H1 (cell line): Measurements from ENCODE around the gene RPUSD3. TPM values are rescaled to one million over a fixed set of nuclear protein-coding genes. Genes with fewer than 3 reads are reported as not detected.

Experiments used
- CTCF ChIA-PET: fragments of 300-600 bp; sonication (Branson Sonifier 250); formaldehyde crosslinking; loops from one replicate; lab custom pipeline; 2021; ENCODE audit not compliant: partially characterized antibody; lab: Charles Lee
- POLR2A ChIA-PET: fragments of 300-600 bp; sonication (Branson Sonifier 250); formaldehyde crosslinking; loops from one replicate; lab custom pipeline; 2021; ENCODE audit warnings: inconsistent platforms; ENCODE audit not compliant: partially characterized antibody; lab: Charles Lee
- DNase-seq, 2 experiments: peaks; one replicate each; pipeline versions ENCODE4 v3.0.0 to v3.0.0-alpha.2; 2010 to 2022; ENCODE audit warnings: low spot score in 2 of 2, low read depth in 1 of 2, mixed read lengths in 1 of 2
- FAIRE-seq: peaks from 2 replicates; lab custom pipeline; 2011; peaks lifted over from hg19 to GRCh38; lab: Jason Lieb, UNC
- H2AFZ ChIP-seq: 2 replicates; pipeline ENCODE4 v1.8.1; 2012; ENCODE audit warnings: low read length, inconsistent platforms
- H2AK5ac ChIP-seq: 2 replicates; pipeline ENCODE4 v1.6.1; 2013; ENCODE audit warnings: low read depth, low read length
- H2BK120ac ChIP-seq: replicated peaks from 2 replicates; pipeline ENCODE3; 2013; ENCODE audit warnings: low read depth, low read length, inconsistent platforms
- H2BK12ac ChIP-seq: 2 replicates; pipeline ENCODE4 v1.6.1; 2013; ENCODE audit warnings: low read depth, low read length
- H2BK15ac ChIP-seq: 2 replicates; pipeline ENCODE4 v1.6.1; 2013; ENCODE audit warnings: low read length
- H2BK20ac ChIP-seq: 2 replicates; pipeline ENCODE4 v1.6.1; 2013; ENCODE audit warnings: low read length
- H2BK5ac ChIP-seq: 2 replicates; pipeline ENCODE4 v1.6.1; 2013; ENCODE audit warnings: low read depth, low read length
- H3K14ac ChIP-seq: 2 replicates; pipeline ENCODE4 v1.6.1; 2013; ENCODE audit warnings: inconsistent platforms; ENCODE audit not compliant: insufficient read length
- H3K18ac ChIP-seq: 2 replicates; pipeline ENCODE4 v1.6.1; 2013; ENCODE audit warnings: low read length; ENCODE audit errors: extremely low read depth
- H3K23ac ChIP-seq: 2 replicates; pipeline ENCODE4 v1.6.1; 2013; ENCODE audit warnings: inconsistent platforms; ENCODE audit not compliant: insufficient read length
- H3K23me2 ChIP-seq: 2 replicates; pipeline ENCODE4 v1.6.1; 2013; ENCODE audit warnings: low read depth, low read length
- H3K27ac ChIP-seq: 2 replicates; pipeline ENCODE4 v1.6.1; 2011; ENCODE audit warnings: low read depth, low read length, inconsistent platforms
- H3K27me3 ChIP-seq, 4 experiments: replicated peaks in 1 of 4; 1 replicate in 1 of 4; 2 replicates in 3 of 4; pipeline versions ENCODE4 v1.6.1 to v1.8.1; 2011 to 2013; ENCODE audit warnings: low read length in 3 of 4, mild to moderate bottlenecking in 3 of 4, inconsistent platforms in 2 of 4, mixed read lengths in 2 of 4, moderate library complexity in 1 of 4; ENCODE audit not compliant: control insufficient read depth in 3 of 4, insufficient read depth in 3 of 4; ENCODE audit errors: extremely low read depth in 1 of 4
- H3K36me3 ChIP-seq, 4 experiments: 2 replicates each; pipeline versions ENCODE4 v1.6.1 to v1.8.1; 2011 to 2013; ENCODE audit warnings: mild to moderate bottlenecking in 4 of 4, low read length in 3 of 4, moderate library complexity in 2 of 4, control low read depth in 1 of 4, inconsistent platforms in 1 of 4; ENCODE audit not compliant: insufficient read depth in 4 of 4, control insufficient read depth in 2 of 4
- H3K4ac ChIP-seq: replicated peaks from 2 replicates; pipeline ENCODE3; 2013; ENCODE audit warnings: low read length, low read depth, mixed read lengths, inconsistent platforms; ENCODE audit not compliant: insufficient read length
- H3K4me1 ChIP-seq, 4 experiments: replicated peaks in 1 of 4; 1 replicate in 1 of 4; 2 replicates in 3 of 4; pipeline versions ENCODE4 v1.6.1 to v1.8.1; 2011 to 2013; ENCODE audit warnings: low read length in 3 of 4, inconsistent platforms in 2 of 4, mixed read lengths in 1 of 4; ENCODE audit not compliant: insufficient read depth in 4 of 4, control insufficient read depth in 3 of 4
- H3K4me2 ChIP-seq, 2 experiments: 2 replicates each; pipeline versions ENCODE4 v1.6.1 to v1.8.1; 2011 to 2013; ENCODE audit warnings: low read depth in 2 of 2, low read length in 2 of 2, control low read depth in 1 of 2, inconsistent platforms in 1 of 2, mild to moderate bottlenecking in 1 of 2; ENCODE audit not compliant: insufficient read depth in 1 of 2
- H3K4me3 ChIP-seq, 4 experiments: fragments of 200-600, 300-600 bp in 1 of 4; sonication (generic), shearing (Covaris generic), sonication (Bioruptor Twin) in 1 of 4; 2 replicates each; pipeline versions ENCODE4 v1.5.1 to v1.8.1; 2011 to 2016; ENCODE audit warnings: low read length in 4 of 4, low read depth in 3 of 4, control low read depth in 2 of 4, inconsistent platforms in 2 of 4, mild to moderate bottlenecking in 2 of 4, mixed read lengths in 1 of 4, moderate library complexity in 1 of 4; ENCODE audit not compliant: insufficient read depth in 2 of 4; ENCODE audit errors: extremely low read depth in 1 of 4
- H3K56ac ChIP-seq: replicated peaks from 2 replicates; pipeline ENCODE3; 2013; ENCODE audit warnings: low read depth, mild to moderate bottlenecking, mixed read lengths, low read length, inconsistent platforms; ENCODE audit not compliant: insufficient read length
- H3K79me1 ChIP-seq: 2 replicates; pipeline ENCODE4 v1.6.1; 2013; ENCODE audit warnings: low read depth, low read length, control low read depth
- H3K79me2 ChIP-seq, 2 experiments: 2 replicates each; pipeline versions ENCODE4 v1.6.1 to v1.8.1; 2012 to 2013; ENCODE audit warnings: low read length in 2 of 2, mild to moderate bottlenecking in 2 of 2, inconsistent platforms in 1 of 2; ENCODE audit not compliant: insufficient read depth in 2 of 2, control insufficient read depth in 1 of 2
- H3K9ac ChIP-seq, 4 experiments: replicated peaks in 1 of 4; 1 replicate in 1 of 4; 2 replicates in 3 of 4; pipeline versions ENCODE4 v1.6.1 to v1.8.1; 2011 to 2013; ENCODE audit warnings: low read depth in 3 of 4, low read length in 3 of 4, control low read depth in 2 of 4, mild to moderate bottlenecking in 2 of 4, moderate library complexity in 2 of 4, inconsistent platforms in 1 of 4; ENCODE audit errors: extremely low read depth in 1 of 4
- H3K9me3 ChIP-seq, 2 experiments: 2 replicates each; pipeline versions ENCODE4 v1.6.1 to v1.8.1; 2012 to 2013; ENCODE audit warnings: mild to moderate bottlenecking in 2 of 2, moderate library complexity in 2 of 2, control low read depth in 1 of 2, inconsistent platforms in 1 of 2, low read depth in 1 of 2, low read length in 1 of 2, mixed read lengths in 1 of 2; ENCODE audit not compliant: insufficient read depth in 2 of 2
- H4K20me1 ChIP-seq, 2 experiments: replicated peaks in 1 of 2; 2 replicates each; pipeline versions ENCODE3 to v1.8.1; 2011 to 2013; ENCODE audit warnings: inconsistent platforms in 2 of 2, low read length in 2 of 2, mild to moderate bottlenecking in 1 of 2; ENCODE audit not compliant: insufficient read depth in 2 of 2, control insufficient read depth in 1 of 2
- H4K5ac ChIP-seq: 2 replicates; pipeline ENCODE4 v1.6.1; 2013; ENCODE audit warnings: low read length, low read depth, mixed read lengths, inconsistent platforms; ENCODE audit not compliant: insufficient read length
- H4K8ac ChIP-seq: 2 replicates; pipeline ENCODE4 v1.8.0; 2013; ENCODE audit warnings: mild to moderate bottlenecking, moderate library complexity, low read length, inconsistent platforms; ENCODE audit not compliant: insufficient read depth; ENCODE audit errors: extremely low read depth
- H4K91ac ChIP-seq: replicated peaks from 2 replicates; pipeline ENCODE3; 2013; ENCODE audit warnings: low read length, mixed read lengths, inconsistent platforms; ENCODE audit not compliant: insufficient read length
- CBX5 ChIP-seq: fragments of 300-800, 300-1000 bp; sonication (generic); IDR thresholded peaks from 2 replicates; pipeline ENCODE4 v1.7.1; 2016; ENCODE audit warnings: antibody characterized with exemption, low read length, low read depth
- CBX8 ChIP-seq: fragments of 300-800, 300-1000 bp; sonication (generic); IDR thresholded peaks from 2 replicates; pipeline ENCODE4 v1.7.1; 2016; ENCODE audit warnings: low read depth, low read length, borderline replicate concordance
- CTBP2 ChIP-seq: IDR thresholded peaks from 2 replicates; pipeline ENCODE4 v1.7.0; 2011; ENCODE audit warnings: borderline replicate concordance, mild to moderate bottlenecking, moderate library complexity, mixed read lengths, low read length; ENCODE audit not compliant: insufficient read depth, insufficient read length
- MAFK ChIP-seq: IDR thresholded peaks from 2 replicates; pipeline ENCODE4 v1.6.1; 2012; ENCODE audit warnings: low read depth, mild to moderate bottlenecking, improper control_type of control experiment, low read length
- NANOG ChIP-seq: IDR thresholded peaks from 2 replicates; pipeline ENCODE4 v1.6.1; 2011; ENCODE audit warnings: low read length, low read depth, mild to moderate bottlenecking, inconsistent platforms; ENCODE audit not compliant: insufficient read depth, poor library complexity, severe bottlenecking
- PHF8 ChIP-seq: fragments of 200-600 bp; sonication (generic); conservative IDR thresholded peaks from 2 replicates; pipeline ENCODE4 v1.7.1; 2012; ENCODE audit warnings: low read depth, mild to moderate bottlenecking, inconsistent platforms, low read length, moderate library complexity
- RXRA ChIP-seq: IDR thresholded peaks from 2 replicates; pipeline ENCODE4 v1.6.1; 2011; ENCODE audit warnings: low read depth, mild to moderate bottlenecking, low read length, moderate library complexity; ENCODE audit not compliant: insufficient read depth
- SIN3A ChIP-seq, 2 experiments: IDR thresholded peaks in 1 of 2; conservative IDR thresholded peaks in 1 of 2; 2 replicates each; pipeline ENCODE4 v1.6.1; 2011 to 2012; ENCODE audit warnings: low read length in 2 of 2, improper control_type of control experiment in 1 of 2, low read depth in 1 of 2, mild to moderate bottlenecking in 1 of 2
- SIX5 ChIP-seq: IDR thresholded peaks from 2 replicates; pipeline ENCODE4 v1.6.1; 2011; ENCODE audit warnings: mild to moderate bottlenecking, low read depth, low read length
- SP2 ChIP-seq: IDR thresholded peaks from 2 replicates; pipeline ENCODE4 v1.6.1; 2012; ENCODE audit warnings: mild to moderate bottlenecking, low read length, inconsistent platforms
- TCF12 ChIP-seq: IDR thresholded peaks from 2 replicates; pipeline ENCODE4 v1.6.1; 2011; ENCODE audit warnings: low read depth, mild to moderate bottlenecking, low read length
- USF2 ChIP-seq: IDR thresholded peaks from 2 replicates; pipeline ENCODE4 v1.6.1; 2011; ENCODE audit warnings: low read length, improper control_type of control experiment
- WGBS, 2 experiments: shearing (Covaris generic) in 1 of 2; methylation state at CpG; one replicate each; pipeline versions ENCODE4 v1.1.6 to v1.1.7; 2013 to 2015; ENCODE audit warnings: low lambda C conversion rate in 2 of 2, mixed read lengths in 2 of 2, inconsistent platforms in 1 of 2, low coverage in 1 of 2, missing lambda C conversion rate in 1 of 2; ENCODE audit not compliant: insufficient replicate concordance in 2 of 2, insufficient coverage in 1 of 2, insufficient read length in 1 of 2; ENCODE audit errors: extremely low coverage in 1 of 2, missing lambda C conversion rate in 1 of 2; 5-methylcytosine and 5-hydroxymethylcytosine counted together
- polyA plus RNA-seq, 7 experiments: library from polyadenylated mRNA; depleted of rRNA in 3 of 7; stranded (reverse) in 5 of 7; unstranded in 2 of 7; fragments of >200 nt in 5 of 7; fragments of 200-250 nt in 2 of 7; gene quantifications; 1 replicate in 5 of 7; 2 replicates in 1 of 7; 4 replicates in 1 of 7; pipeline versions ENCODE4 v1.2.1 to v1.2.3, GENCODE V29; 2011 to 2013; ENCODE audit warnings: missing spikeins in 2 of 7, mixed read lengths in 2 of 7
- total RNA-seq: library from RNA; stranded (reverse); fragmentation: NEBNext Ultra II Directional; extraction: Animal tissue kit (Norgen Biotek cat#: 25700); gene quantifications from 2 replicates; pipeline ENCODE4 v1.2.1, GENCODE V29; 2021

The RPUSD3 gene
- total and polyA plus RNA-seq, 2 of the 8 experiments (the other 6 are each of a cell fraction or from before 2014, with no cell fraction given) = 68.4 to 154 TPM

- Histone ChIP-seq H3K4me2 (no peak overlapping the region), H2AFZ (no peak overlapping the region), H2BK20ac (no peak overlapping the region), H2BK120ac (no peak overlapping the region), H3K18ac (no peak overlapping the region), H3K27ac (no peak overlapping the region), H3K36me3 (no peaks in the 10 kb centered on the region), H3K23ac (no peak overlapping the region), H3K9ac (no peak overlapping the region), H3K56ac (no peak overlapping the region), H3K4ac (no peak overlapping the region), H3K4me1 (no peaks in the 10 kb centered on the region; a peak in 1 of 7 replicates), H4K20me1 (no peaks in the 10 kb centered on the region), H4K5ac (no peak overlapping the region), H2BK12ac (no peak overlapping the region), H3K27me3 (no peaks in the 10 kb centered on the region), H3K14ac (no peak overlapping the region), H2AK5ac (no peak overlapping the region), H3K4me3 (no peak overlapping the region), H3K23me2 (no peaks in the 10 kb centered on the region), H3K79me2 (no peaks in the 10 kb centered on the region), H2BK5ac (no peak overlapping the region), H2BK15ac (no peak overlapping the region), H4K8ac (no peak overlapping the region), H3K79me1 (no peaks in the 10 kb centered on the region), H4K91ac (no peak overlapping the region), H3K9me3 (no peaks in the 10 kb centered on the region)
- POLR2A ChIA-PET = interaction anchor here (1.0 kb wide), 1 partner anchor 21 kb away, joined by 3 read pairs; no protein-coding TSS in a partner anchor
- CTCF ChIA-PET = interaction anchor here (1.1 kb wide), 1 partner anchor 101 kb away, joined by 3 read pairs; no protein-coding TSS in a partner anchor
- TF ChIP-seq SIX5 = no peak
- no peak for TF ChIP-seq NANOG
- TF ChIP-seq SIN3A (conservative IDR thresholded peaks at IDR 0.05 in 1 of 2, IDR thresholded peaks at IDR 0.05 in 1 of 2; ENCODE audit: low read depth in 1 of 2, low read length in 2 of 2) = no peak
- TF ChIP-seq USF2 = no peak
- TF ChIP-seq RXRA = no peak
- no peak for TF ChIP-seq CBX5
- TF ChIP-seq TCF12 = no peak
- TF ChIP-seq CBX8 = no peak
- no peak for TF ChIP-seq MAFK
- TF ChIP-seq CTBP2 = no peak
- TF ChIP-seq PHF8 = no peak
- TF ChIP-seq SP2 = no peak
- FAIRE-seq = no peak
- no peak for DNase-seq
- 86% methylated on average over 1 of the region's 1 CpG; no CpG with 5 or more reads in 1 of the 2 experiments for WGBS, 2 experiments
These were observed 37.6 kb upstream of the RPUSD3 start for GRCh38 chr3:9881441-9881840.
